Trophoblast cell (in vitro differentiated cells and primary cell): ENCODE measurements around the gene ASTN2.

ENCODE experiments used
- DNase-seq, 2 donors: peaks; one replicate each; pipeline ENCODE4 v3.0.0-alpha.2; 2016
- H2AFZ ChIP-seq: 2 replicates; pipeline ENCODE4 v1.6.1; 2013; ENCODE audit warnings: low read length, moderate library complexity, mild to moderate bottlenecking; ENCODE audit not compliant: insufficient read depth, poor library complexity
- H2AK5ac ChIP-seq: 2 replicates; pipeline ENCODE4 v1.6.1; 2013; ENCODE audit warnings: mild to moderate bottlenecking, low read length
- H2BK120ac ChIP-seq: 2 replicates; pipeline ENCODE4 v1.6.1; 2013; ENCODE audit warnings: low read length, mild to moderate bottlenecking, moderate library complexity; ENCODE audit not compliant: insufficient read depth, poor library complexity
- H2BK12ac ChIP-seq: 2 replicates; pipeline ENCODE4 v1.6.1; 2013; ENCODE audit warnings: mild to moderate bottlenecking, low read length, moderate library complexity
- H2BK5ac ChIP-seq: 2 replicates; pipeline ENCODE4 v1.6.1; 2013; ENCODE audit warnings: low read length, low read depth, moderate library complexity, mild to moderate bottlenecking; ENCODE audit not compliant: poor library complexity
- H3K14ac ChIP-seq: 2 replicates; pipeline ENCODE4 v1.6.1; 2013; ENCODE audit warnings: mild to moderate bottlenecking, low read length
- H3K18ac ChIP-seq: 2 replicates; pipeline ENCODE4 v1.6.1; 2013; ENCODE audit warnings: mild to moderate bottlenecking, low read length
- H3K23ac ChIP-seq: 2 replicates; pipeline ENCODE4 v1.6.1; 2013; ENCODE audit warnings: low read length
- H3K27ac ChIP-seq: 2 replicates; pipeline ENCODE4 v1.5.1; 2013; ENCODE audit warnings: low read depth, mild to moderate bottlenecking, inconsistent platforms, low read length, moderate library complexity
- H3K27me3 ChIP-seq: 2 replicates; pipeline ENCODE4 v1.6.1; 2013; ENCODE audit warnings: inconsistent platforms, mild to moderate bottlenecking, low read length, moderate library complexity; ENCODE audit not compliant: insufficient read depth
- H3K36me3 ChIP-seq, 2 experiments: 1 replicate in 1 of 2; 2 replicates in 1 of 2; pipeline ENCODE4 v1.6.1; 2013; ENCODE audit warnings: low read length in 2 of 2, mild to moderate bottlenecking in 2 of 2, moderate library complexity in 1 of 2; ENCODE audit not compliant: insufficient read depth in 2 of 2, control insufficient read depth in 1 of 2
- H3K4ac ChIP-seq: 2 replicates; pipeline ENCODE4 v1.6.1; 2013; ENCODE audit warnings: low read depth, mild to moderate bottlenecking, low read length, moderate library complexity
- H3K4me1 ChIP-seq, 2 experiments: 1 replicate in 1 of 2; 2 replicates in 1 of 2; pipeline ENCODE4 v1.6.1; 2013; ENCODE audit warnings: low read length in 2 of 2, mild to moderate bottlenecking in 2 of 2, moderate library complexity in 1 of 2; ENCODE audit not compliant: insufficient read depth in 2 of 2, control insufficient read depth in 1 of 2
- H3K4me2 ChIP-seq: 2 replicates; pipeline ENCODE4 v1.6.1; 2013; ENCODE audit warnings: inconsistent platforms, mild to moderate bottlenecking, low read length, moderate library complexity
- H3K4me3 ChIP-seq: 2 replicates; pipeline ENCODE4 v1.5.1; 2013; ENCODE audit warnings: mild to moderate bottlenecking, low read depth, low read length, inconsistent platforms
- H3K79me1 ChIP-seq: one replicate; pipeline ENCODE4 v1.6.1; 2013; ENCODE audit warnings: low read length
- H3K79me2 ChIP-seq: 2 replicates; pipeline ENCODE4 v1.6.1; 2013; ENCODE audit warnings: low read length, mild to moderate bottlenecking; ENCODE audit not compliant: control insufficient read depth, insufficient read depth, poor library complexity
- H3K9ac ChIP-seq: 2 replicates; pipeline ENCODE4 v1.6.1; 2013; ENCODE audit warnings: mild to moderate bottlenecking, low read length
- H3K9me3 ChIP-seq: 2 replicates; pipeline ENCODE4 v1.6.1; 2013; ENCODE audit warnings: low read depth, mild to moderate bottlenecking, control low read depth, inconsistent platforms, low read length; ENCODE audit not compliant: insufficient read depth
- H4K12ac ChIP-seq: 2 replicates; pipeline ENCODE4 v1.6.1; 2013; ENCODE audit warnings: low read depth, mild to moderate bottlenecking, low read length, moderate library complexity
- H4K8ac ChIP-seq: 2 replicates; pipeline ENCODE4 v1.6.1; 2013; ENCODE audit warnings: low read depth, mild to moderate bottlenecking, low read length, moderate library complexity
- H4K91ac ChIP-seq: one replicate; pipeline ENCODE4 v1.6.1; 2013; ENCODE audit warnings: low read depth, mild to moderate bottlenecking, low read length, moderate library complexity
- WGBS: extraction: QIAGEN DNeasy Blood & Tissue Kit; methylation state at CpG from one replicate; pipeline ENCODE4 v1.1.7; 2013; ENCODE audit warnings: missing lambda C conversion rate; ENCODE audit not compliant: insufficient read length, insufficient coverage; ENCODE audit errors: extremely low coverage; 5-methylcytosine and 5-hydroxymethylcytosine counted together

ASTN2 gene

GRCh38 chr9:116434314-116434713, 980.5 kb downstream of the ASTN2 start:
- Histone ChIP-seq H2BK5ac (no peak overlapping the region), H3K9me3 (no peaks in the 10 kb centered on the region), H3K4ac (no peak overlapping the region), H3K9ac (no peak overlapping the region), H4K8ac (no peak overlapping the region), H3K18ac (no peak overlapping the region), H3K4me3 (no peak overlapping the region), H3K4me2 (no peak overlapping the region), H2BK12ac (no peak overlapping the region), H3K79me2 (no peaks in the 10 kb centered on the region), H3K14ac (no peak overlapping the region), H3K23ac (no peak overlapping the region), H3K36me3 (no peaks in the 10 kb centered on the region), H3K79me1 (peaks cover 2% of the 10 kb centered on the region), H4K12ac (no peak overlapping the region), H2BK120ac (no peak overlapping the region), H4K91ac (no peak overlapping the region), H3K4me1 (peaks cover 4 to 10% of the 10 kb centered on the region in 2 experiments), H3K27ac (no peak overlapping the region), H3K27me3 (no peaks in the 10 kb centered on the region), H2AK5ac (no peak overlapping the region), H2AFZ (no peak overlapping the region)
- no peak for DNase-seq
- WGBS: no CpG with 5 or more reads among the region's 4 CpGs

GRCh38 chr9:116432051-116432450, 982.8 kb downstream of the ASTN2 start:
- Histone ChIP-seq H2BK5ac (no peak overlapping the region), H2AFZ (no peak overlapping the region), H3K9me3 (no peaks in the 10 kb centered on the region), H2BK120ac (no peak overlapping the region), H3K27me3 (no peaks in the 10 kb centered on the region), H2AK5ac (no peak overlapping the region), H3K4me2 (no peak overlapping the region), H2BK12ac (no peak overlapping the region), H4K8ac (no peak overlapping the region), H3K18ac (no peak overlapping the region), H3K4me3 (no peak overlapping the region), H3K79me2 (no peaks in the 10 kb centered on the region), H3K9ac (no peak overlapping the region), H3K36me3 (no peaks in the 10 kb centered on the region), H4K91ac (no peak overlapping the region), H3K79me1 (no peaks in the 10 kb centered on the region), H3K23ac (no peak overlapping the region), H3K27ac (no peak overlapping the region), H4K12ac (no peak overlapping the region), H3K4ac (no peak overlapping the region), H3K4me1 (peaks cover 0 to 4% of the 10 kb centered on the region in 2 experiments), H3K14ac (no peak overlapping the region)
- peak in 1 of 2 donors; percentile 52 for DNase-seq
- whole genome bisulfite sequencing: no CpG with 5 or more reads among the region's 1 CpG

- Histone ChIP-seq H3K9ac (no peak overlapping the region), H3K18ac (no peak overlapping the region), H3K4ac (no peak overlapping the region), H2AFZ (no peak overlapping the region), H2AK5ac (no peak overlapping the region), H3K79me1 (no peaks in the 10 kb centered on the region), H3K23ac (no peak overlapping the region), H3K27me3 (no peaks in the 10 kb centered on the region), H4K8ac (no peak overlapping the region), H2BK5ac (no peak overlapping the region), H3K79me2 (no peaks in the 10 kb centered on the region), H4K91ac (no peak overlapping the region), H3K4me2 (no peak overlapping the region), H3K4me3 (no peak overlapping the region), H2BK120ac (no peak overlapping the region), H3K4me1 (peaks cover 0 to 4% of the 10 kb centered on the region in 2 experiments), H3K27ac (no peak overlapping the region), H2BK12ac (no peak overlapping the region), H3K36me3 (no peaks in the 10 kb centered on the region), H4K12ac (no peak overlapping the region), H3K14ac (no peak overlapping the region), H3K9me3 (no peaks in the 10 kb centered on the region)
- DNase-seq: no peak
- no CpG with 5 or more reads among the region's 3 CpGs for WGBS
Observed at GRCh38 chr9:116430849-116431248, 984.0 kb downstream of the ASTN2 start.

GRCh38 chr9:116425244-116425643, 989.6 kb downstream of the ASTN2 start:
- no peak overlapping the region for H3K18ac ChIP-seq
- H2BK120ac ChIP-seq: no peak overlapping the region

More at GRCh38 chr9:116425244-116425643, 989.6 kb downstream of the ASTN2 start:
- Histone ChIP-seq H2BK5ac (no peak overlapping the region), H3K4ac (no peak overlapping the region), H4K12ac (no peak overlapping the region), H2AK5ac (no peak overlapping the region), H4K8ac (no peak overlapping the region), H3K14ac (no peak overlapping the region), H3K79me1 (no peaks in the 10 kb centered on the region), H3K27me3 (no peaks in the 10 kb centered on the region), H4K91ac (no peak overlapping the region), H3K9me3 (no peaks in the 10 kb centered on the region), H3K4me2 (no peak overlapping the region), H3K9ac (no peak overlapping the region), H3K4me1 (no peaks in the 10 kb centered on the region), H3K23ac (no peak overlapping the region), H3K4me3 (no peak overlapping the region), H2AFZ (no peak overlapping the region), H3K27ac (no peak overlapping the region), H3K79me2 (no peaks in the 10 kb centered on the region), H3K36me3 (peaks cover 0 to 2% of the 10 kb centered on the region in 2 experiments), H2BK12ac (no peak overlapping the region)
- DNase-seq: no peak
- WGBS: no CpG with 5 or more reads among the region's 2 CpGs
